HG03108 (cell line): Measurements from ENCODE around the gene PITPNC1.

Experiments
- ATAC-seq: cut with Tn5 transposase; IDR thresholded peaks from one replicate; pipeline ENCODE4 v1.9.1; 2021; ENCODE audit warnings: moderate library complexity; ENCODE audit not compliant: unreplicated experiment

PITPNC1 gene

DNA sequence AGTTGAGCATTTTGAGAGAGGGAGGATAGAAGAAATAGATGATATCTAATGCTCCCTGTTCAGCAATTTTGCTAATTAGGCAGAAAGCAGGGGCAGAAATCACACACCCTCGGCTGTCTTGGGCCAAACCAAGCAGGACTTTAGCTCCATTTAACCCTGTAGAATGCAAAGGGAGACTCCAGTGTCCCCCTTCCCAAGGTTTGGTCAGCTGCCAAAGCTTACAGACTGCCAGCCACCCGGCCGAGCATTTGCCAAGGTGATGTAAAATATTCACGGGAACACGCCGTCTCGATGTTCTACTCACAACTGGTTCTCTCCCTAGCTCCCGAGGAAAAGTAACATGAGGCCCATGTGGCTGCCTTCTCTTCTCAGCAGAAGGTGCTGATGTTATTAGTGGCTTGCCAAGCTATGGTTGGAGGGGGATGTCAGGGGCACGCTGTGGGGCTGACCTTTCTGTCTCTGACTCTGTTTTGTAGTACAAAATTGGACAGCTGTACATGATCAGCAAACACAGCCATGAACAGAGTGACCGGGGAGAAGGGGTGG, 155.3 kb downstream of the PITPNC1 start:
- ATAC-seq = no peak

GRCh38 chr17:67534941-67535340, 157.9 kb downstream of the PITPNC1 start:
- ATAC-seq = no peak

GRCh38 chr17:67542219-67543114, 165.4 kb downstream of the PITPNC1 start:
- ATAC-seq = no peak

DNA sequence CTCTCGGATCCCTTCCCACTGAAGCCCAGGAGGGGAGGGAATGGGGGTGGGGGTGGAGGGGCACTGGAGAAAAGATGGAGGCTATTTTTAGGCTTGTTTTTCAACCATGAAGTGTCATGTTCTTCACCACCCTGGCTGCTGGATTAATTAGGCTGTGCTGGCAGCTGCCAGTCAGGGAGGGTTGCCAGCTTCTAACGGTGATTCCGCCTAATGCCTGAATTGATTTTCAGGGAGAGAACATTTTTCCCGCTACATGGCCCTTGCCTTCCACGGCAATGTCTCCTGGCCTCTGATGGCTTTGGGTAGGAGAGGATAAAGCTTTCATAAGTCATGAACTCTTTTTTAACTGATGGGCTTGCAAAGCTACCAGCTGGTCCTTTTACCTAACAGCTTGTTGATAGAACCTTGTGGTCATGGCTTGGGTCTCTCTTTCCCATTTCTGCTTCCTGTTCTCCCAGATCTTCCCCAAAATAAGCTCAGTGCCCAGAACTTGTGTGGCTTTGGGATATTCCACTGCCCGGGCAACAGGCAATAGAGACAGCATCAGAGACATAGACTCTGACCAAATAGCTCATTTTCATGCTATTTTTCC, 167.4 kb downstream of the PITPNC1 start:
- no peak for ATAC-seq

GRCh38 chr17:67546578-67547527, 169.8 kb downstream of the PITPNC1 start:
- ATAC-seq = peak; percentile 93

DNA sequence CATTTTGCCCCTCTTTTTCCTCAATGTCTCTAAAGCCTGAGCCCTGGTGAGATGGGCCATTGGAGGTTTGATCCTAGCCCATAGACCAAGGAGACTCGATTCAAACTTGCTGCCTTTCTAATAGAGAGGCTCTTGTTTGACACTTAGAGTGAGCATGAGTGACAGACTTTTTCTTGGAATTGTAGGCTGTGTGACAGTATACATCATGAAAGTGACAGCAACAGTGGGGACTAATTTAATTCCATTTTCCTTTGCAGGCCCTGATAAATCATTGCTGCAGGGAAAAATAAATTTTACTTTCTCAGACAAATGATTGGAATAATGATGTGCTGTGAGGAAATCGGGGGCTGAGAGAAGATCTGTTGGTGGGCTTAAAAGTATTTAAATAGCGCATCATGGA, 171.6 kb downstream of the PITPNC1 start:
- no peak for ATAC-seq

DNA sequence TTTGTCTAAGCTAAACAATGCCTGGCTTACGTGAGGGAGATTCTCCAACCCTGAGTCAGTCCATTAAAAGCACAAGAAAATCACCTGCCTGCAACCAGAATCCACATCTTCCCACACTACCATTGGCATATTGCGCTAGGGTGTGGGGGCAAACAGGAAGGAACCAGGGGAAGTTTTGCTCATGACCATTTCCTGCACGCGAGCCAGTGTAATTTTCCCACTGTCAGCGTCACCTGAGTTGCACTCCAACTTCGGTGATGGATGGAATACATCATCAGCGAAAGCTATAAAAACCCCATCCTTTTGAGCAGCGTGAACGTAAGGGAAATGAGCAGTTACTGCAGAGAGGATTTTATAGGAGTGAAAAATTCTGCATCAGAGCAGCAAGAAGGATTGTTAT, 172.7 kb downstream of the PITPNC1 start:
- ATAC-seq = no peak

GRCh38 chr17:67554634-67555033, 177.6 kb downstream of the PITPNC1 start:
- no peak for ATAC-seq

GRCh38 chr17:67555855-67556254, 178.8 kb downstream of the PITPNC1 start:
- ATAC-seq = no peak

DNA sequence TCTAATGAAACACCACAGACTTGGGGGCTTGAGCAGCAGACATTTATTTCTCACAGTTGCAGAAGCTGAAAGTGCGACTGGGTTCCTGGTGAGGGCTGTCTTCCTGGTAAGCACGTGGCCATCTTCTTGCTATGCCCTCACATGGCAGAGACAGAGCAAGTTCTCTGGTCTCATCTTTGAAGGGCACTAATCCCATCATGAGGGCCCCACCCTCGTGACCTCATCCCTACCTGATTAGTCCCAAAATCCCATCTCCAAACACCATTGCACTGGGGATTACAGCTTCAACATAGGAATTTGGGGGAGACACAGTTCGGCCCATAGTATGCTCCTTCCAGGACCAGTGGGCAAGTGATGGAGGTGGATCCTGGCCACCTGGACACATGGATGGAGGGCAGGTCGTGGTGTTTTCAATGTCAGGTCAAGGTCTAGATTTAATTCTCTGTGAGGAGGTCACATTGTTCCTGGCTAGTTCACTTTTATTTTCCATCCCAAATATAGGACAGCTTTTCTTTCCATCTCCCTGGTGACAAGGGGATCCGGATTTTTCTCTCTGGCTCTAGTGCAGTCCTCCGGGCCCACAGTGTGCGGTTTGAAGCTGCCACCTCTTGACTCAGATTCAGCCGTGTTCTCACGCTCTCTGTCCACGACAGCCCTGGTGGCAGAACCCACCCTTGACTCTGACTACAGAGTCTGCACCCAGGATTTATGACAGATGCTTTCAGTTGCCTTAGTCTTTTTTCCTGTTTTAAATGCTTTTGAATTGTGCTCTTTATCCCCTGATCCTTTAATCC, 180.2 kb downstream of the PITPNC1 start:
- no peak for ATAC-seq

DNA sequence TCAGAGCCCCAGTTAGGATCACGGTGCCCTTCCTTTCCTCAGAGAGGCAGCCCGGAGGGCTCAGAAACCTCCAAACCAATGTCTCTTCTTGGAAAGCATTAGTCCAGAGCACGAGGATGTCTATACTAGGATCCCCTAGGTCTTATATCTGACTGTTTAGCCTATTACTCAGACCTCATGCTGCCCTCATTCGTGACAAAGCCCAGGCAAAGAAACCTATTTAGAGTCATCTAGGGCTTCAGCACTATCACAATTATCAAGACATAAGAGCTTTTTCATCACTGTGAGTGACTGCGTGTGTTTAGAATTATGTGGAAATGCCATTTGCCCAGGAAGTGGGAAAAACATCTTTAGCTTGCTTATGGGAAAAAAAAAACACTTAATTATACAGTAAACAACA, 180.8 kb downstream of the PITPNC1 start:
- no peak for ATAC-seq

DNA sequence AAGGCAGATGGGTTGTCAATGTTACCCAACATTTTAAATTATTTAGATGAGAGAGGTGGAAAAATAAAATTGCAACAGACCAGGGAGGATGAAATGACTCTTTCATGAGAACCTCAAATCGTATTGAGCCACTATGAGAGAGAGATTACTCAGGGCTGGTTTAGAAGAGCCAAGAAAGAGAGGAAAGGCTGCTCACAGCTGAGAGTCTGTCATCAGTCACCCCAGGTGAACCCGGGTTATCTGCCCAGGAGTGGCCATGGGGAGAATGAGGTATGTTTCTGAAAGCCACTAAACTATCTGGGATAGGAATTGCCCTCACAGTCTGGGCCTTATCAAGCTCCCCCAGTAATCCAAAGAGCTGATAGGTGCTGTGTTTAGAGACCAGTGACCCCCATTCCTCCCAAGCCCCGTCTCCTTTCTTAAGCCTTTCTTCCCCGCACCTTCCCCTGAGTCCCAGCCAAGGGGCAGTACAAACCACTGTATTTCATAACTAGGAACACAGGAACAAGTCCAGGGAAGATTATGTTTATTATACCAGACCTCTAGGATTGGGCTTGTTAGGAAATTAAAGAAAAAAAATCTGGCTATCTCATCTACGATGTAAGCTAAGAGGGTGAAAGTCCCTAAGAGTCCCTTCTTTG, 181.8 kb downstream of the PITPNC1 start:
- no peak for ATAC-seq

GRCh38 chr17:67559381-67559966, 182.4 kb downstream of the PITPNC1 start:
- ATAC-seq = no peak

DNA sequence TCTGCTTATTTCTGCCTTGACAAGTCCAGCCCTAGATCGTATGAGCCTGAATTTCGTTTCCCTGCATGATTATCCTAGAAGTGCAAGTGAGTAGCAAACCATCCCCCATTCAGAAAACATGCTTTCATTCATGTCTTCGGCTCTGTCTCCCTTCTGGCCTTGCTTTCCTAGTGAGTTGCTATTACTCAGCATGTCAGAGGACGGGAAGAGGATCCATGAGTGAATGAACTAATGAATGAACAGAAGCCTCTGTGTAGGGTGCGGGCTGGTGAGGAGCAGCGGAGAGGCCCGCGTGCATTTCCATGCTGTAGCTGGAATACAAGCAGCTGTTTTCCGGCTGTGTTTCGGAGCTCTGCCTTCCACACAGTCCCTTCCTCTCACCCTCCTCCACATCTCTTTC, 184.9 kb downstream of the PITPNC1 start:
- no peak for ATAC-seq

DNA sequence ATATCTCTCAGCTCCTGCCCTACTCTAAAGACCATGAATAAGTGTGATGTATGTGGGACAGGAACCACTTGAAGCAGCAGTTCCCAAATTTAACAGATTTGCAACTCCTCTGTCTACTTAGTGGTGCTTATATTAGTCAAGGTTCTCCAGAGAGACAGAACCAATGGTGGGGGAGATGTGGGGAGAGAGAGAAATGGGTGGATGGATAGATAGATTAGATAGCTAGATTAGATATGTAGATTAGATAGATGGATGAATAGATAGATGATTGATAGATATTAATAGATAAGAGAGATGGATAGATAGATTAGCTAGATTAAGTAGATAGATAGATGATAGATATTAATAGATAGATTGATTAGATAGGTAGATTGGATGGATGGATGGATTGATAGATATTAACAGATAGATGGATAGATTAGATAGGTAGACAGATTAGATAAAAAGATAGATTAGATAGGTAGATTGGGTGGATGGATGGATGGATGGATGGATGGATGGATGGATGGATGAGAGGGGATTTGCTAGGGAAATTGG, 186.7 kb downstream of the PITPNC1 start:
- ATAC-seq = no peak

DNA sequence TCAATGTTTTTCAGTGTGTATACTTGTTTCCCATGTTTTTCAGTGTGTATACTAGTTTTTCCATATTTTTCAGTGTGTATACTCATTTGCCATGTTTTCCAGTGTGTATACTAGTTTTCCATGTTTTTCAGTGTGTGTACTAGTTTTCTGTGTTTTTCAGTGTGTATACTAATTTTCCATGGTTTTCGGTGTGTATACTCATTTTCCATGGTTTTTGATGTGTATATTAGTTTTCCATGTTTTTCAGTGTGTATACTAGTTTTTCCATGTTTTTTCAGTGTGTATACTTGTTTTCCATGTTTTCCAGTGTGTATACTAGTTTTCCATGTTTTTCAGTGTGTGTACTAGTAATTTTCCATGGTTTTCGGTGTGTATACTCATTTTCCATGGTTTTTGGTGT, 188.0 kb downstream of the PITPNC1 start:
- no peak for ATAC-seq

- no peak for ATAC-seq
Observed at GRCh38 chr17:67566656-67567055, 189.6 kb downstream of the PITPNC1 start.

- no peak for ATAC-seq
Observed at GRCh38 chr17:67569015-67569451, 192.0 kb downstream of the PITPNC1 start.

DNA sequence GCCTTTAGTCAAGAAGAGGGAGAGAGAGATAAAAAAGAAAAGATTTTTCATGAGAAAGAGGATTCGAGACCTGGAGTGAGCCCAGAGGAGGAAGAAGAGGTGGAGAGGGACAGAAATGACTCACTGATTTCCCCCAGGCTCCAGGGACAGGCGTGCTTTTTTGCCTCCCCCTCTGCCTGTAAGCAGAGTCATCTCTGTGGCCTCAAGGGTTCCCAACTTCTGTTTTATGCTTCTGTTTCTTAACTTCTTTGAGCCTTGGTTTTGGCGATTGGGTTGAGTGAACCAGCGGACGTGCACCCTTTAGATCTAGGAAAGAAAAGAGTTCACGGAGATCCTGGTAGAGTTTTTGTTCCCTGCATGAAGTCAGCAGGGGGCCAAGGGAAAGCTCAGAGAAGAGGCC, 192.8 kb downstream of the PITPNC1 start:
- ATAC-seq = no peak
